Suprapubic skin (tissue), 4 donors: ENCODE data around the gene OSBPL6.

Experiments used
- POLR2A ChIP-seq, 2 donors: fragments of 450-650 bp; IDR thresholded peaks; one replicate each; pipeline ENCODE4 v1.6.1; 2017; ENCODE audit warnings: antibody characterized with exemption in 2 of 2, mild to moderate bottlenecking in 2 of 2, moderate library complexity in 2 of 2
- POLR2AphosphoS5 ChIP-seq, 3 donors: sonication (generic); formaldehyde crosslinking; IDR thresholded peaks; one replicate each; pipeline ENCODE4 v1.6.1; 2017; ENCODE audit warnings: antibody characterized with exemption in 3 of 3
- TF ChIP-seq, protein P1 (sequence below), 2 donors: fragments of 200-600 bp in 1 of 2; fragments of 450-650 bp in 1 of 2; sonication (generic) in 1 of 2; IDR thresholded peaks; one replicate each; pipeline ENCODE4 v1.5.1; 2016 to 2019; ENCODE audit warnings: antibody characterized with exemption in 2 of 2, mild to moderate bottlenecking in 1 of 2, moderate library complexity in 1 of 2

DNA sequence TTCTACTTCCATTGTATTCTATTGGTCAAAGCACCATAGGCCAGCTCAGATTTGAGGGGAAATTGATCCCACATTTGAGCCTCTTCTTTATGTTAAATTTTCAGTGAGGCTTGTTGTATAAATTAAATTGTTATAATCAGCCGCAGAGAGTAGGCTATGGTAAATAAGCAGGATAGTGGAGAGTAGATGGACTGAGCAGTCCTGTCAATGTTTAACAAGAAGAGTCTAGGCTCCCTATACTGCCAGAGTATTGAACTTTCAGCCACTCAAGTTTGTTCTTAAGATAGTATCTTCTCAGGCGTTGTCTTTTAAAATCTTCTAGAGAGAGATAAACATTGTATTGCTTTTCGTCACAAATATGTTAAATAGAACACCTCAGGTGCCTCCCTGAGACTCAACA, 155.7 kb downstream of the OSBPL6 start:
- no peak for TF ChIP-seq POLR2AphosphoS5 (IDR thresholded peaks at IDR 0.05)
- TF ChIP-seq, protein P1, sequence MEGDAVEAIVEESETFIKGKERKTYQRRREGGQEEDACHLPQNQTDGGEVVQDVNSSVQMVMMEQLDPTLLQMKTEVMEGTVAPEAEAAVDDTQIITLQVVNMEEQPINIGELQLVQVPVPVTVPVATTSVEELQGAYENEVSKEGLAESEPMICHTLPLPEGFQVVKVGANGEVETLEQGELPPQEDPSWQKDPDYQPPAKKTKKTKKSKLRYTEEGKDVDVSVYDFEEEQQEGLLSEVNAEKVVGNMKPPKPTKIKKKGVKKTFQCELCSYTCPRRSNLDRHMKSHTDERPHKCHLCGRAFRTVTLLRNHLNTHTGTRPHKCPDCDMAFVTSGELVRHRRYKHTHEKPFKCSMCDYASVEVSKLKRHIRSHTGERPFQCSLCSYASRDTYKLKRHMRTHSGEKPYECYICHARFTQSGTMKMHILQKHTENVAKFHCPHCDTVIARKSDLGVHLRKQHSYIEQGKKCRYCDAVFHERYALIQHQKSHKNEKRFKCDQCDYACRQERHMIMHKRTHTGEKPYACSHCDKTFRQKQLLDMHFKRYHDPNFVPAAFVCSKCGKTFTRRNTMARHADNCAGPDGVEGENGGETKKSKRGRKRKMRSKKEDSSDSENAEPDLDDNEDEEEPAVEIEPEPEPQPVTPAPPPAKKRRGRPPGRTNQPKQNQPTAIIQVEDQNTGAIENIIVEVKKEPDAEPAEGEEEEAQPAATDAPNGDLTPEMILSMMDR (IDR thresholded peaks at IDR 0.05) = no peak
- TF ChIP-seq POLR2A (IDR thresholded peaks at IDR 0.05) = no peak
